GM12892 (cell line): ENCODE data around the gene DLG2.

Experiments used
- POLR2A ChIP-seq: IDR thresholded peaks from 2 replicates; pipeline ENCODE4 v1.6.1; 2011; ENCODE audit warnings: low read depth, low read length, control low read depth
- POLR2AphosphoS5 ChIP-seq: IDR thresholded peaks from 2 replicates; pipeline ENCODE4 v1.6.1; 2011; ENCODE audit warnings: low read depth, low read length, control low read depth
- TAF1 ChIP-seq: IDR thresholded peaks from 2 replicates; pipeline ENCODE4 v1.6.1; 2011; ENCODE audit warnings: low read depth, mild to moderate bottlenecking, control low read depth, low read length, borderline replicate concordance

GRCh38 chr11:84256618-84257017, 1370.5 kb downstream of the DLG2 start:
- TF ChIP-seq POLR2A (no peak), POLR2AphosphoS5 (no peak), TAF1 (no peak)
